ENCODE measurements around the gene ABCB8. TPM values are rescaled to one million over a fixed set of nuclear protein-coding genes. Genes with fewer than 3 reads are reported as not detected.
A peak's percentile ranks its signal among the peaks of the same experiment; 100 is the strongest.

The ABCB8 gene
- total and polyA plus RNA-seq, 9 of the 15 experiments (the other 6 are each of a cell fraction or from before 2014, with no cell fraction given): 7.6 to 106 (median 36.3) TPM

- no peaks in the 10 kb centered on the region for H3K27me3 ChIP-seq (ENCODE audit: control insufficient read depth in 2 of 2, insufficient read depth in 2 of 2, low read length in 2 of 2)
- ATAC-seq (no peak), FAIRE-seq (no peak), DNase-seq (ENCODE audit: extremely low read depth in 1 of 4, low spot score in 3 of 4) (peak in 2 of 4 experiments; percentile 29 to 34)
- H3K79me2 ChIP-seq (ENCODE audit: control insufficient read depth, insufficient read depth, low read length): no peaks in the 10 kb centered on the region
- POLR2A ChIA-PET: interaction anchor here (0.8 to 1.8 kb wide), 2 partner anchors 15 to 22 kb away, joined by 3 to 5 read pairs; partner anchors contain the start of gene ABCB8
- H3K9me1 ChIP-seq (ENCODE audit: control insufficient read depth, insufficient read depth, low read length): no peaks in the 10 kb centered on the region
- CTCF ChIA-PET (ENCODE audit: low intra/inter-chr PET ratio): no interaction called here
- no peak overlapping the region for H3K4me2 ChIP-seq (ENCODE audit: insufficient read depth, low read length)
- no peaks in the 10 kb centered on the region for H3K9me3 ChIP-seq (replicated peaks; ENCODE audit: control insufficient read depth, insufficient read depth, low read depth, low read length)
- no peaks in the 10 kb centered on the region; the same call in 1 of the 2 replicates for H4K20me1 ChIP-seq (replicated peaks; ENCODE audit: control insufficient read depth, insufficient read depth, low read length)
- peaks cover 2% of the 10 kb centered on the region; the same call in 2 of the 3 replicates for H3K36me3 ChIP-seq (ENCODE audit: control insufficient read depth, insufficient read depth, low read length)
- intact Hi-C loops (cut with micrococcal nuclease): no loop called here
- no peak overlapping the region; a peak in 1 of 4 replicates for H3K9ac ChIP-seq (ENCODE audit: insufficient read depth in 1 of 2, low read depth in 2 of 2, low read length in 2 of 2)
- no peak overlapping the region for H2AFZ ChIP-seq (ENCODE audit: low read depth, low read length)
- no peak overlapping the region for H3K27ac ChIP-seq (ENCODE audit: extremely low read depth, low read depth, low read length)
- WGBS (ENCODE audit: insufficient coverage, low coverage, missing lambda C conversion rate): 67% methylated on average over 41 of the region's 50 CpGs
- BruUV-seq (replicated peaks): no TSS peak
- in situ Hi-C loops (cut with MboI): no loop called here
- H3K4me3 ChIP-seq: no peak overlapping the region
- H3K4me1 ChIP-seq (replicated peaks in 1 of 2; ENCODE audit: control insufficient read depth in 2 of 2, insufficient read depth in 2 of 2, low read length in 2 of 2): peaks cover 9 to 53% of the 10 kb centered on the region in 2 experiments; a peak in 4 of 5 replicates
- TF ChIP-seq RBM25 (IDR thresholded peaks at IDR 0.05; ENCODE audit: low read depth, low read length, severe bottlenecking): no peak
- TF ChIP-seq POLR3A (IDR thresholded peaks at IDR 0.05; ENCODE audit: borderline replicate concordance, extremely low read depth, insufficient read depth, insufficient read length): no peak
- TF ChIP-seq ZNF512 (tag; IDR thresholded peaks at IDR 0.05): no peak
- no peak for TF ChIP-seq HDAC2 (IDR thresholded peaks at IDR 0.05)
- TF ChIP-seq HDAC8 (tag; IDR thresholded peaks at IDR 0.05): no peak
- no peak for TF ChIP-seq CCNT2 (IDR thresholded peaks at IDR 0.05; ENCODE audit: borderline replicate concordance, extremely low read depth, insufficient read length, low read depth, low read length)
- no peak for TF ChIP-seq MCM2 (IDR thresholded peaks at IDR 0.05; ENCODE audit: low read depth)
- TF ChIP-seq HNRNPH1 (optimal IDR thresholded peaks at IDR 0.05; ENCODE audit: low read depth, low read length): no peak
- TF ChIP-seq REST (IDR thresholded peaks at IDR 0.05; ENCODE audit: borderline replicate concordance): peak; percentile 51
- no peak for TF ChIP-seq REST (CRISPR knock-in tag; IDR thresholded peaks at IDR 0.05; ENCODE audit: low read depth)
These were observed 22.9 kb downstream of the ABCB8 start for GRCh38 chr7:151051108-151051507.

Data from K562 (cell line).